Measurements from ENCODE around the gene MCM5.
"Not testable (repeated sequence)": the region's sequence is repeated elsewhere in the genome, so short reads cannot be mapped to it uniquely, and the experiment has no call there.

MCM5 gene

GRCh38 chr22:35393116-35394010 is 6.6 kb upstream of the MCM5 start:
- peaks cover 8% of the 10 kb centered on the region for H3K36me3 ChIP-seq (ENCODE audit: control insufficient read depth, insufficient read depth, low read length)
- H3K9me3 ChIP-seq (ENCODE audit: control insufficient read depth, low read length) = no peaks in the 10 kb centered on the region
- peaks cover 5% of the 10 kb centered on the region for H3K4me1 ChIP-seq (ENCODE audit: control insufficient read depth, insufficient read depth, low read length, poor library complexity, severe bottlenecking)
- 91 to 93% methylated on average over 14 to 16 of the region's 16 CpGs for WGBS, 2 experiments (ENCODE audit: insufficient coverage in 2 of 2)
- H3K4me3 ChIP-seq (ENCODE audit: extremely low read depth, insufficient read depth, low read length, poor library complexity, severe bottlenecking) = no peak overlapping the region
- H3K27ac ChIP-seq (ENCODE audit: low read depth, low read length, severe bottlenecking) = no peak overlapping the region

- Histone ChIP-seq H3K27ac (ENCODE audit: low read depth, low read length, severe bottlenecking) (no peak overlapping the region), H3K36me3 (ENCODE audit: control insufficient read depth, insufficient read depth, low read length) (peaks cover 8% of the 10 kb centered on the region), H3K4me3 (ENCODE audit: extremely low read depth, insufficient read depth, low read length, poor library complexity, severe bottlenecking) (no peak overlapping the region), H3K9me3 (ENCODE audit: control insufficient read depth, low read length) (no peaks in the 10 kb centered on the region), H3K4me1 (ENCODE audit: control insufficient read depth, insufficient read depth, low read length, poor library complexity, severe bottlenecking) (peaks cover 5% of the 10 kb centered on the region)
- WGBS, 2 experiments (ENCODE audit: insufficient coverage in 2 of 2) = 80 to 92% methylated on average over 2 of the region's 4 CpGs
These were observed 6.0 kb upstream of the MCM5 start for GRCh38 chr22:35394011-35394312.

GRCh38 chr22:35394810-35395563 is 5.0 kb upstream of the MCM5 start:
- WGBS, 2 experiments (ENCODE audit: insufficient coverage in 2 of 2) = 100% methylated on average over 2 of the region's 5 CpGs
- H3K27ac ChIP-seq (ENCODE audit: low read depth, low read length, severe bottlenecking) = no peak overlapping the region
- H3K4me1 ChIP-seq (ENCODE audit: control insufficient read depth, insufficient read depth, low read length, poor library complexity, severe bottlenecking) = peaks cover 9% of the 10 kb centered on the region
- peaks cover 8% of the 10 kb centered on the region for H3K36me3 ChIP-seq (ENCODE audit: control insufficient read depth, insufficient read depth, low read length)
- H3K9me3 ChIP-seq (ENCODE audit: control insufficient read depth, low read length) = no peaks in the 10 kb centered on the region
- no peak overlapping the region for H3K4me3 ChIP-seq (ENCODE audit: extremely low read depth, insufficient read depth, low read length, poor library complexity, severe bottlenecking)

- 80 to 83% methylated on average over 5 to 6 of the region's 6 CpGs for WGBS, 2 experiments (ENCODE audit: insufficient coverage in 2 of 2)
- peak overlapping the region; percentile 74 for H3K27ac ChIP-seq (ENCODE audit: low read depth, low read length, severe bottlenecking)
- H3K9me3 ChIP-seq (ENCODE audit: control insufficient read depth, low read length); H3K4me3 ChIP-seq (ENCODE audit: extremely low read depth, insufficient read depth, low read length, poor library complexity, severe bottlenecking): not testable (repeated sequence)
- peaks cover 12% of the 10 kb centered on the region for H3K4me1 ChIP-seq (ENCODE audit: control insufficient read depth, insufficient read depth, low read length, poor library complexity, severe bottlenecking)
- H3K36me3 ChIP-seq (ENCODE audit: control insufficient read depth, insufficient read depth, low read length) = peaks cover 10% of the 10 kb centered on the region
These were observed 3.3 kb upstream of the MCM5 start for GRCh38 chr22:35396622-35397021.

GRCh38 chr22:35397095-35397904 is 2.6 kb upstream of the MCM5 start:
- H3K27ac ChIP-seq (ENCODE audit: low read depth, low read length, severe bottlenecking) = peak overlapping the region; percentile 74
- peaks cover 15% of the 10 kb centered on the region for H3K36me3 ChIP-seq (ENCODE audit: control insufficient read depth, insufficient read depth, low read length)
- no peaks in the 10 kb centered on the region for H3K9me3 ChIP-seq (ENCODE audit: control insufficient read depth, low read length)
- H3K4me1 ChIP-seq (ENCODE audit: control insufficient read depth, insufficient read depth, low read length, poor library complexity, severe bottlenecking) = peaks cover 17% of the 10 kb centered on the region
- no peak overlapping the region for H3K4me3 ChIP-seq (ENCODE audit: extremely low read depth, insufficient read depth, low read length, poor library complexity, severe bottlenecking)
- WGBS, 2 experiments (ENCODE audit: insufficient coverage in 2 of 2) = 79 to 87% methylated on average over 8 to 9 of the region's 13 CpGs

- no peak overlapping the region for H3K4me3 ChIP-seq (ENCODE audit: extremely low read depth, insufficient read depth, low read length, poor library complexity, severe bottlenecking)
- peaks cover 25% of the 10 kb centered on the region for H3K36me3 ChIP-seq (ENCODE audit: control insufficient read depth, insufficient read depth, low read length)
- no peaks in the 10 kb centered on the region for H3K9me3 ChIP-seq (ENCODE audit: control insufficient read depth, low read length)
- WGBS, 2 experiments (ENCODE audit: insufficient coverage in 2 of 2) = 100% methylated on average over 2 of the region's 4 CpGs
- peaks cover 19% of the 10 kb centered on the region for H3K4me1 ChIP-seq (ENCODE audit: control insufficient read depth, insufficient read depth, low read length, poor library complexity, severe bottlenecking)
- H3K27ac ChIP-seq (ENCODE audit: low read depth, low read length, severe bottlenecking) = no peak overlapping the region
These were observed 1.4 kb upstream of the MCM5 start for GRCh38 chr22:35398591-35398973.

GRCh38 chr22:35399114-35399677 is 744 bp upstream of the MCM5 start:
- H3K27ac ChIP-seq (ENCODE audit: low read depth, low read length, severe bottlenecking) = peak overlapping the region; percentile 71
- peaks cover 19% of the 10 kb centered on the region for H3K4me1 ChIP-seq (ENCODE audit: control insufficient read depth, insufficient read depth, low read length, poor library complexity, severe bottlenecking)
- WGBS, 2 experiments (ENCODE audit: insufficient coverage in 2 of 2) = 84 to 85% methylated on average over 17 to 23 of the region's 24 CpGs
- H3K36me3 ChIP-seq (ENCODE audit: control insufficient read depth, insufficient read depth, low read length) = peaks cover 29% of the 10 kb centered on the region
- no peaks in the 10 kb centered on the region for H3K9me3 ChIP-seq (ENCODE audit: control insufficient read depth, low read length)
- H3K4me3 ChIP-seq (ENCODE audit: extremely low read depth, insufficient read depth, low read length, poor library complexity, severe bottlenecking) = peak overlapping the region; percentile 90

GRCh38 chr22:35400501-35400790 is 506 bp downstream of the MCM5 start:
- peaks cover 42% of the 10 kb centered on the region for H3K36me3 ChIP-seq (ENCODE audit: control insufficient read depth, insufficient read depth, low read length)
- H3K9me3 ChIP-seq (ENCODE audit: control insufficient read depth, low read length) = no peaks in the 10 kb centered on the region
- peak overlapping the region; percentile 83 for H3K27ac ChIP-seq (ENCODE audit: low read depth, low read length, severe bottlenecking)
- 2 to 4% methylated on average over 16 of the region's 20 CpGs for WGBS, 2 experiments (ENCODE audit: insufficient coverage in 2 of 2)
- peaks cover 19% of the 10 kb centered on the region for H3K4me1 ChIP-seq (ENCODE audit: control insufficient read depth, insufficient read depth, low read length, poor library complexity, severe bottlenecking)
- peak overlapping the region; percentile 90 for H3K4me3 ChIP-seq (ENCODE audit: extremely low read depth, insufficient read depth, low read length, poor library complexity, severe bottlenecking)

- no peak overlapping the region for H3K27ac ChIP-seq (ENCODE audit: low read depth, low read length, severe bottlenecking)
- no peak overlapping the region for H3K4me3 ChIP-seq (ENCODE audit: extremely low read depth, insufficient read depth, low read length, poor library complexity, severe bottlenecking)
- H3K4me1 ChIP-seq (ENCODE audit: control insufficient read depth, insufficient read depth, low read length, poor library complexity, severe bottlenecking) = peaks cover 14% of the 10 kb centered on the region
- H3K36me3 ChIP-seq (ENCODE audit: control insufficient read depth, insufficient read depth, low read length) = peaks cover 56% of the 10 kb centered on the region
- H3K9me3 ChIP-seq (ENCODE audit: control insufficient read depth, low read length) = no peaks in the 10 kb centered on the region
- 91 to 96% methylated on average over 6 of the region's 6 CpGs for WGBS, 2 experiments (ENCODE audit: insufficient coverage in 2 of 2)
These were observed 1.9 kb downstream of the MCM5 start for GRCh38 chr22:35401863-35402262.

GRCh38 chr22:35403356-35403755 is 3.4 kb downstream of the MCM5 start:
- H3K4me1 ChIP-seq (ENCODE audit: control insufficient read depth, insufficient read depth, low read length, poor library complexity, severe bottlenecking) = peaks cover 14% of the 10 kb centered on the region
- no peak overlapping the region for H3K4me3 ChIP-seq (ENCODE audit: extremely low read depth, insufficient read depth, low read length, poor library complexity, severe bottlenecking)
- no peaks in the 10 kb centered on the region for H3K9me3 ChIP-seq (ENCODE audit: control insufficient read depth, low read length)
- peaks cover 71% of the 10 kb centered on the region for H3K36me3 ChIP-seq (ENCODE audit: control insufficient read depth, insufficient read depth, low read length)
- no peak overlapping the region for H3K27ac ChIP-seq (ENCODE audit: low read depth, low read length, severe bottlenecking)
- 92 to 98% methylated on average over 5 to 6 of the region's 7 CpGs for WGBS, 2 experiments (ENCODE audit: insufficient coverage in 2 of 2)
